AG04450 (cell line): ENCODE data around the gene ABCG4. TPM values are rescaled to one million over a fixed set of nuclear protein-coding genes. Genes with fewer than 3 reads are reported as not detected.
"Not testable (repeated sequence)": the region's sequence is repeated elsewhere in the genome, so short reads cannot be mapped to it uniquely, and the experiment has no call there.

ENCODE experiments used
- CTCF ChIA-PET: fragments of 300-600, 350-600 bp; formaldehyde crosslinking; extraction: SDS; loops from one replicate; lab custom pipeline; 2022; ENCODE audit warnings: antibody characterized with exemption, inconsistent platforms; lab: Charles Lee
- POLR2A ChIA-PET: fragments of 350-600 bp; formaldehyde crosslinking; extraction: SDS; loops from one replicate; lab custom pipeline; 2021; ENCODE audit warnings: antibody characterized with exemption, inconsistent platforms; lab: Yijun Ruan, JAX
- DNase-seq: peaks from one replicate; pipeline ENCODE4 v3.0.0-alpha.2; 2011; ENCODE audit warnings: low read depth, low spot score
- H3K27ac ChIP-seq: one replicate; pipeline ENCODE4 v1.5.1; 2012; ENCODE audit warnings: low read depth, low read length, control low read depth
- H3K27me3 ChIP-seq: one replicate; pipeline ENCODE4 v1.6.0; 2012; ENCODE audit warnings: low read length; ENCODE audit not compliant: control insufficient read depth, insufficient read depth
- H3K4me3 ChIP-seq: 2 replicates; pipeline ENCODE4 v1.5.1; 2011; ENCODE audit warnings: mild to moderate bottlenecking, low read depth, low read length, control low read depth
- H3K9me3 ChIP-seq: 2 replicates; pipeline ENCODE4 v1.5.1; 2012; ENCODE audit warnings: low read length; ENCODE audit not compliant: control insufficient read depth, insufficient read depth
- CTCF ChIP-seq: IDR thresholded peaks from 2 replicates; pipeline ENCODE4 v1.5.1; 2011; ENCODE audit warnings: low read depth, low read length, control low read depth, inconsistent platforms
- polyA plus RNA-seq: library from polyadenylated mRNA; depleted of rRNA; stranded (reverse); fragments of >200 nt; gene quantifications from 2 replicates; pipeline ENCODE4 v1.2.3, GENCODE V29; 2011

ABCG4 gene
- polyA plus RNA-seq, 1 experiment = 0.21 TPM

GRCh38 chr11:119134389-119134978 is 14.4 kb upstream of the ABCG4 start:
- Histone ChIP-seq H3K4me3 (no peak overlapping the region), H3K27me3 (peaks cover 3% of the 10 kb centered on the region), H3K9me3 (no peaks in the 10 kb centered on the region), H3K27ac (no peak overlapping the region)
- POLR2A ChIA-PET = no interaction called here
- no peak for DNase-seq
- peak; percentile 54 for TF ChIP-seq CTCF
- CTCF ChIA-PET = interaction anchor here (0.5 to 1.5 kb wide), 4 partner anchors 8 to 62 kb away, joined by 3 to 5 read pairs (median 4); no protein-coding TSS in a partner anchor

GRCh38 chr11:119139276-119139675 is 9.6 kb upstream of the ABCG4 start:
- POLR2A ChIA-PET = interaction anchor here (0.6 kb wide), 1 partner anchor 15 kb away, joined by 7 read pairs; no protein-coding TSS in a partner anchor
- not testable (repeated sequence) for DNase-seq, H3K27ac ChIP-seq, H3K9me3 ChIP-seq, H3K27me3 ChIP-seq, H3K4me3 ChIP-seq
- CTCF ChIA-PET = interaction anchor here (0.7 to 1.0 kb wide), 3 partner anchors 13 to 40 kb away, joined by 3 read pairs; no protein-coding TSS in a partner anchor

GRCh38 chr11:119144825-119145486 is 3.9 kb upstream of the ABCG4 start:
- no peak overlapping the region for H3K27ac ChIP-seq

GRCh38 chr11:119145551-119145950 is 3.3 kb upstream of the ABCG4 start:
- Histone ChIP-seq H3K27me3 (peaks cover 32% of the 10 kb centered on the region), H3K9me3 (no peaks in the 10 kb centered on the region; the same call in 1 of the 2 replicates), H3K27ac (no peak overlapping the region), H3K4me3 (no peak overlapping the region)
- TF ChIP-seq CTCF = no peak
- CTCF ChIA-PET = interaction anchor here (0.5 to 2.7 kb wide), 25 partner anchors 9 to 193 kb away, joined by 3 to 24 read pairs (median 6); partner anchors contain the start of genes CBL and DPAGT1
- DNase-seq = no peak
- POLR2A ChIA-PET = interaction anchor here (1.4 kb wide), 1 partner anchor 24 kb away, joined by 3 read pairs; the partner anchor contains the start of gene HINFP

More at GRCh38 chr11:119144825-119145486, 3.9 kb upstream of the ABCG4 start:
- Histone ChIP-seq H3K9me3 (no peaks in the 10 kb centered on the region; the same call in 1 of the 2 replicates), H3K4me3 (no peak overlapping the region), H3K27me3 (peaks cover 26% of the 10 kb centered on the region)
- DNase-seq = peak; percentile 32
- ChIA-PET POLR2A (interaction anchor here (1.4 kb wide), 1 partner anchor 24 kb away, joined by 3 read pairs; the partner anchor contains the start of gene HINFP), CTCF (interaction anchor here (0.5 to 2.7 kb wide), 31 partner anchors 10 to 782 kb away, joined by 3 to 24 read pairs (median 5); partner anchors contain the start of genes CBL and DPAGT1)
- TF ChIP-seq CTCF = peak; percentile 72

DNA sequence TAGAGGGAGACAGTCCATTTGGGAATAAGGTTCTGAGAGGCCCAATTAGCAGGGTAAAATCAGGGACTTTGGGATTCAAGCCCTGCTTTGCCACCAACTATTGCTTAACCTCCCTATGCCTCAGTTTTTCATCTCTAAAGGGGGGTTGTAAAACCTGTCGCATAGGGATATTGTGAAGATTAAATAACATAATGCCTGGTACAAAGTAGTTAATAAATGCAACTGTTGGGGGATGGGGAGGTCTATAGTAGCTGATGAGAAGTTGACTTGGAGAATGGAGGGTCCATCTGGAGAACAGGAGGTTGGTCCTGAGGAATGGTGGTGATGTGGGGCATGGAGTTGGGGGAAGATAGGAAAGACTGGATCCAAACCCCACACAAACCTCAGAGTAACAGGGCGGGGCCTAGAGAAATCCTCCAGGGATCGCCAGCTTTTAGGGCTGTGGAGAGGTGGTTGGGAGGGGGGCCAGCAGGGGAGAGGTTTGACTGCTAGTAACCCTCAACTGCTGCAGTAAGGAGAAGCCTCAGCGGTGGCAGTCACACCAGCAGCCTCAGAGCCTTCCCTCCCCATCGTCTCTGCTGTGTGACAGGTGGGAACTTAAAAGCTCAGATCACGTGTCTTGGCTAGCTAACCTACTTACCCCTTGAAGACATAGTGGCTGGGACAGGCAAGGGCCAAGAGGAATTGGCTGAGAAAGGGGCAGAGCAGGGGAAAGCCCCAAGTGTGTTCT is 1.1 kb upstream of the ABCG4 start:
- DNase-seq = no peak
- no peak overlapping the region for H3K27ac ChIP-seq
- H3K9me3 ChIP-seq = no peaks in the 10 kb centered on the region; the same call in 1 of the 2 replicates
- H3K27me3 ChIP-seq = peaks cover 39% of the 10 kb centered on the region
- H3K4me3 ChIP-seq = no peak overlapping the region
- ChIA-PET CTCF (interaction anchor here (1.2 kb wide), 1 partner anchor 49 kb away, joined by 4 read pairs; no protein-coding TSS in a partner anchor), POLR2A (interaction anchor here (0.6 kb wide), 1 partner anchor 127 kb away, joined by 5 read pairs; no protein-coding TSS in a partner anchor)
- TF ChIP-seq CTCF = no peak
